Nephron progenitor cell (in vitro differentiated cells): ENCODE measurements around the gene PPDPF.

ENCODE experiments used
- DNase-seq: peaks from one replicate; pipeline ENCODE4 v3.0.0; 2021
- H3K27ac Mint-ChIP-seq: 2 replicates; pipeline ENCODE4 v1.8.0; 2021; ENCODE audit warnings: mild to moderate bottlenecking, moderate library complexity, mixed read lengths
- H3K27me3 Mint-ChIP-seq: 2 replicates; pipeline ENCODE4 v1.8.0; 2021; ENCODE audit warnings: mild to moderate bottlenecking, low read depth, mixed read lengths; ENCODE audit not compliant: poor library complexity
- H3K36me3 Mint-ChIP-seq: 2 replicates; pipeline ENCODE4 v1.8.0; 2021; ENCODE audit warnings: low read depth, mixed read lengths
- H3K4me1 Mint-ChIP-seq: 2 replicates; pipeline ENCODE4 v1.8.0; 2021; ENCODE audit warnings: mixed read lengths
- H3K4me3 Mint-ChIP-seq: 2 replicates; pipeline ENCODE4 v1.8.0; 2021; ENCODE audit warnings: mild to moderate bottlenecking, moderate library complexity, mixed read lengths
- H3K9me3 Mint-ChIP-seq: 2 replicates; pipeline ENCODE4 v1.8.0; 2021; ENCODE audit warnings: mild to moderate bottlenecking, moderate library complexity, mixed read lengths
- TF ChIP-seq, protein P1 (sequence below): fragments of 200-600 bp; sonication (generic); IDR thresholded peaks from 2 replicates; pipeline ENCODE4 v1.5.0; 2021; ENCODE audit warnings: antibody characterized with exemption

Gene PPDPF

DNA sequence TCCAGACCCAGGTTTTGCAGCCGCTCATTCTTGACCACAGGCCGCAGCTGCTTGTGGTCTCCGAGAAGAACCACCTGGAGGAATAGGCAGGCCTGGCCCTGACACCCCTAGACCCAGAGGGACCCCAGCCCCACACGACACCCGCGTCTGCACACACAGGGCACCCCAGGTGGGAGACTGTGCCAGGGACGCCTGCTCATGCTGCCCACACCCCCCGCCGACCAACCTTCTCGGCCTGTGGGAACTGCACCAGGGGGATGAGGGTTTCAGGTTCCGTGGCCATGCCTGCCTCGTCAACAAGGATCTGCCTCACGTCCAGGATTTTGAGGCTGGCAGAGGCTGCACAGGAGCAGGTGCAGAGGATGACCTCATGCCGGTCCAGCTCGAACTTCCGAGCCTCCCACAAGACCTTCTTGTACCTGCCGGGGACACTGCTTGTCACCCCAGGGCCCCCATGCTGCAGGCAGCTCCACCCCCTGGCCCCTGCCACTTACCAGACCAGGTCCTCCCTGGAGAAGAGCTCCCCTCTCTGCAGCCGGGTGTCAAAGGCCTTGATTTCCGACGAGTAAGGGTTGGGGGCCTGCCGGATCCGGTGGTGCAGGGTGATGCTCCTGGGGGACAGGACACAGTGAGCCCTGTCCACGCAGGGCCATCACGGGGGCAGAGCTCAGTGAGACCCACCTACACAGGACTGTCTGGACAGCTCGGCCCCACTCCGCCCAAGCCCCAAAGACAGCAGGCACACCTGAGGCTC lies 40.5 kb downstream of the PPDPF start:
- Mint-ChIP-seq H3K27ac (no peak overlapping the region), H3K9me3 (no peaks in the 10 kb centered on the region), H3K27me3 (peaks cover 10% of the 10 kb centered on the region), H3K4me3 (no peak overlapping the region), H3K4me1 (peaks cover 6% of the 10 kb centered on the region), H3K36me3 (peaks cover 5% of the 10 kb centered on the region)
- DNase-seq, result no peak
- TF ChIP-seq, protein P1, sequence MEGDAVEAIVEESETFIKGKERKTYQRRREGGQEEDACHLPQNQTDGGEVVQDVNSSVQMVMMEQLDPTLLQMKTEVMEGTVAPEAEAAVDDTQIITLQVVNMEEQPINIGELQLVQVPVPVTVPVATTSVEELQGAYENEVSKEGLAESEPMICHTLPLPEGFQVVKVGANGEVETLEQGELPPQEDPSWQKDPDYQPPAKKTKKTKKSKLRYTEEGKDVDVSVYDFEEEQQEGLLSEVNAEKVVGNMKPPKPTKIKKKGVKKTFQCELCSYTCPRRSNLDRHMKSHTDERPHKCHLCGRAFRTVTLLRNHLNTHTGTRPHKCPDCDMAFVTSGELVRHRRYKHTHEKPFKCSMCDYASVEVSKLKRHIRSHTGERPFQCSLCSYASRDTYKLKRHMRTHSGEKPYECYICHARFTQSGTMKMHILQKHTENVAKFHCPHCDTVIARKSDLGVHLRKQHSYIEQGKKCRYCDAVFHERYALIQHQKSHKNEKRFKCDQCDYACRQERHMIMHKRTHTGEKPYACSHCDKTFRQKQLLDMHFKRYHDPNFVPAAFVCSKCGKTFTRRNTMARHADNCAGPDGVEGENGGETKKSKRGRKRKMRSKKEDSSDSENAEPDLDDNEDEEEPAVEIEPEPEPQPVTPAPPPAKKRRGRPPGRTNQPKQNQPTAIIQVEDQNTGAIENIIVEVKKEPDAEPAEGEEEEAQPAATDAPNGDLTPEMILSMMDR, result no peak

DNA sequence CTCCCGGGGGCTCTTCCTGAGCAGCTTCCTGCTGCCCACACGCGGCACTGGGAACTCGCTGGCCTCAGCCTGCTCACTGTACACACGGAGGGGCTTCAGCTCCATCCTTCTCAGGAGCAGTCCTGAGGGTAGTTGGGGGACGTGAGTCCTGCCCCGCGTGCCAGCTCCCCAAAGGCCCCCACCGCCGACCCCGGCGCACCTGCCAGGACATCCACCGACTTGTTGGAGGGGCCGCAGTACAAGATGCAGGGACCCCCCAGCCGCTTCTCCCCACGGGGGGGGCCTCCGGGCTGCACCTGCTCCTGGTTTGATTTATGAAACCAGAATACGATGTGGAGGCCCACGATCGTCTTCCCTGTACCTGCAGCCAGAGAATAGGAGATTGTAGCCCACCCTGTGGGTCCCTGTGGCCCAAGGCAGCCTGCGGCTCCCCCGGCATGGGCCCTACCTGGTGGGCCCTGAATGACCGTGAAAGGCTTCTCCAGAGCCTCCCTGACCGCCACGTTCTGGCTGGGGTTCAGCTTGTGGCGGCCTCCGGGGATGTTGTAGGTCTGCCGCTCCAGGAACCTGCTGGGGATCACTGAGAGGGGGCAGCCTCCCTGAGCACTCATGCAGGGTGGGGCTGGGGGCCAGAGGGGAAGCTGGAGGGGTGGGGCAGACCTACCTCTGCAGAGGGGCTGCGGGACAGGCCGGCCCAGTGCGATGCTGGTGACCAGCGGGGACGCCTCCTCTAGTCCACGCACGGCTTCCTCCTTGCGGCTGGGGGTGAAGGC lies 41.2 kb downstream of the PPDPF start:
- H3K4me3 Mint-ChIP-seq, result no peak overlapping the region
- peaks cover 6% of the 10 kb centered on the region for H3K4me1 Mint-ChIP-seq
- no peak for DNase-seq
- no peaks in the 10 kb centered on the region for H3K9me3 Mint-ChIP-seq
- no peak overlapping the region for H3K27ac Mint-ChIP-seq
- peaks cover 5% of the 10 kb centered on the region for H3K36me3 Mint-ChIP-seq
- TF ChIP-seq, protein P1, result no peak
- H3K27me3 Mint-ChIP-seq, result peaks cover 9% of the 10 kb centered on the region

DNA sequence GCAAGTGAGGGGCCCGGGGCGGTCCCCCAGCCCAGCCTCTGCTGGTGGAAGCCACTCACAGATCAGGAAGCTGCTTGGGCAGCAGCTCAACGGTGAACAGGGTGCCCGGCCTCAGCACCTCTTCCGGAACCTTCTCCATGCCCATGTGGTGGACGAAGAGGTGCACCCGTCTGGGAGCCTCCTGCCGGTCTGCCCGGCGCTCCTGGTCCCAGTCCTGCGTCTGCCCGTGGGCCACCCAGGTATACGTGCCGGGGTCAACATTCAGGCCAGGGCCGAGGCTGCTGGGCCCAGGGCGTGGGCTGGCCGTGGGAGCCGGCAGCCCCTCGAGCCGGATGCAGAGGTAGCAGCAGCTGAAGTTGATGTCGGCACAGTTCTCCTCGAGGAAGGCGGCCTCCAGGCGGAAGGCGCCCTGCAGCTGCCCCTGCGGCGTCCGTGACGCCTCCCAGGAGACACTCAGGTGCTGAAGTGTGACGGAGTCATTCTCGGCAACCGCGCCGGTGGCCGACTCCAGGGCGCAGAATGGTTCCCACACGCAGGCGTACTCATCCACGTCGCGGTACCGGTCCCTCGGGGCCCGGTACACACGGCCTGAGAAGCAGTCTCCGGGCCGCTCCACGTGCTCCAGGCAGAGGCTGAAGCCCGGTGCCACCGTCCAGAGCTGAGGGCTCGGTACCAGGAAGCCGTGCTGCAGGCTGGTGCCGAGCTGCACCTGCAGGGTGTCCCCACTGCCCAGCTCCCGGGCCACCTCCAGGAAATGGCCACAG lies 42.1 kb downstream of the PPDPF start:
- no peak for DNase-seq
- Mint-ChIP-seq H3K9me3 (no peaks in the 10 kb centered on the region), H3K4me1 (no peaks in the 10 kb centered on the region), H3K27me3 (peaks cover 3% of the 10 kb centered on the region), H3K27ac (no peak overlapping the region), H3K4me3 (no peak overlapping the region), H3K36me3 (peaks cover 5% of the 10 kb centered on the region)
- TF ChIP-seq, protein P1, result no peak

DNA sequence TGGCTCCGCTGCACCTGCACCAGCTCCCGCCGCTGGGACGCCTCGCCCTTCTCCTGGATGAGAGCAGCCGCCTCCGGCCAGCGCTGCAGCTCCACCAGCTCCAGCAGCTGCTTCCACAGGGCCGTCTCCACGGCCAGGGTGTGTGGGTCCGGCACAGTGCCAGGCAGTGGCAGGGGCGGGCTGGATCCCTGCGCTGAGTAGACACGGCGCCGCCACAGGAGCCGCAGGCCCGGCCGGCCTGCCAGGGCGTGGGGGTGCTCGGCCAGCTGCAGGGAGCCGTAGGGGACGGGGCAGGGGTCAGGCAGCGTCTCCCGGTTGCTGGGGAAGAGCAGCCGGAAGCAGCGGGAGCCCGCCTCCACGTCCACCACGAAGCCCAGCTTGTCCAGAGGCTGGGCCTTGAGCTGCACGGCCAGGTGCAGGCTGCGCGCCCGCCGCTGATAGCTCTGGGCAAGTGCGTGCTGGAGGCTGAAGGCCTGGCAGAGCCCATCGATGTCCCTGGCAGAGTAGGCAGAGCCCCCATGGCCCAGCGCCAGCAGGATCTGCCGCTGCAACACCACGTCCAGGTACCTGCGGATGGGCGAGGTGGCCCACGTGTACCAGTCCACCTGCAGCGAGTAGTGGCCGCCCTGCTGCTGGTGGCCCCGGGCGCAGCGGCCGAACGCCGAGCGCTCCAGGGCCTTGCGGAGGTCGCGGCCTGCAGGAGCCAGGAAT lies 42.8 kb downstream of the PPDPF start:
- peaks cover 3% of the 10 kb centered on the region for H3K27me3 Mint-ChIP-seq
- H3K4me1 Mint-ChIP-seq, result no peaks in the 10 kb centered on the region
- peaks cover 5% of the 10 kb centered on the region for H3K36me3 Mint-ChIP-seq
- TF ChIP-seq, protein P1, result no peak
- H3K27ac Mint-ChIP-seq, result no peak overlapping the region
- DNase-seq, result no peak
- no peaks in the 10 kb centered on the region for H3K9me3 Mint-ChIP-seq
- H3K4me3 Mint-ChIP-seq, result no peak overlapping the region

DNA sequence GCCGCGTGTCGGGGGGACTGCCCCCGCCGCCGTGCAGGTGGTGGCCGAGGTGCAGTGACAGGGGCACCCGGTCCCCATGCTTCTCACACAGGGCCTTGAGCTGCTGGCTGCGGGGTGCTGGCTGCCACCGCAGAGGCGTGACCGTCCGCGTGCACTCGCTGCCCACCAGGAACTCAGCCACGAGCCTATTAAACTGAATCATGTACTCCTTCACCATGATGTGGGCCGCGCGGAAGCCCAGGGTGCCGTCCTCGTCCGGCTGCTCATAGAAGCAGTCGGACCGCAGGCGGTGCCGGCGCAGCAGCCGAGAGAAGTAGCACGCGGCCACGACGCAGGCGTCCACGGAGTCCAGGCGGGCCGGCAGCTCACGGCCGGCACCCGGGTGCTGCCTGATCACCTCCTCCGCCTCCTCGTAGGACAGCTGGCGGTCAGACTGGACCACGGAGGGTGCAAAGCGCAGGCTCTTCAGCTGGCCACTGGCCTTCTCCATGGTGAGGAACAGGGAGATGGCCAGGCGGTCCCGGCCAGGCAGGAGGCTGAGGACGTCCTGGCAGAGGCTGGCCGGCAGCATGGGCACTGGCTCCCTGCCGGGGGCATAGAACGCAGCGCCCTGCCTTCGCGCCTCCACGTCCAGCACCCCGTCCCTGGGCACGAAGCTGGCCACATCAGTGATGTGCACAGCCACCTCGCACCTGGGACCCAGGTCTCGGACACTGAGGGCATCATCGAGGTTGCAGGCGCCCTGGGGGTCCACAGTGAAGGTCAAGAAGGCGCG lies 43.7 kb downstream of the PPDPF start:
- Mint-ChIP-seq H3K27me3 (peaks cover 3% of the 10 kb centered on the region), H3K9me3 (no peaks in the 10 kb centered on the region), H3K36me3 (peaks cover 5% of the 10 kb centered on the region), H3K27ac (no peak overlapping the region), H3K4me1 (no peaks in the 10 kb centered on the region), H3K4me3 (no peak overlapping the region)
- DNase-seq, result no peak
- TF ChIP-seq, protein P1, result no peak
